DOHH2 (cell line): ENCODE data around the gene ADGRA3.

ENCODE experiments used
- EZH2phosphoT487 ChIP-seq: fragments of 200-600 bp; sonication (generic); IDR thresholded peaks from 2 replicates; pipeline ENCODE4 v1.6.1; 2017; ENCODE audit warnings: borderline replicate concordance, mild to moderate bottlenecking, antibody characterized with exemption, low read length, moderate library complexity, mixed read lengths
- TF ChIP-seq, protein P1 (sequence below): fragments of 200-600 bp; sonication (generic); IDR thresholded peaks from one replicate; pipeline ENCODE4 v1.5.1; 2014; ENCODE audit warnings: antibody characterized with exemption, mild to moderate bottlenecking, low read depth, low read length; ENCODE audit not compliant: poor library complexity, severe bottlenecking

DNA sequence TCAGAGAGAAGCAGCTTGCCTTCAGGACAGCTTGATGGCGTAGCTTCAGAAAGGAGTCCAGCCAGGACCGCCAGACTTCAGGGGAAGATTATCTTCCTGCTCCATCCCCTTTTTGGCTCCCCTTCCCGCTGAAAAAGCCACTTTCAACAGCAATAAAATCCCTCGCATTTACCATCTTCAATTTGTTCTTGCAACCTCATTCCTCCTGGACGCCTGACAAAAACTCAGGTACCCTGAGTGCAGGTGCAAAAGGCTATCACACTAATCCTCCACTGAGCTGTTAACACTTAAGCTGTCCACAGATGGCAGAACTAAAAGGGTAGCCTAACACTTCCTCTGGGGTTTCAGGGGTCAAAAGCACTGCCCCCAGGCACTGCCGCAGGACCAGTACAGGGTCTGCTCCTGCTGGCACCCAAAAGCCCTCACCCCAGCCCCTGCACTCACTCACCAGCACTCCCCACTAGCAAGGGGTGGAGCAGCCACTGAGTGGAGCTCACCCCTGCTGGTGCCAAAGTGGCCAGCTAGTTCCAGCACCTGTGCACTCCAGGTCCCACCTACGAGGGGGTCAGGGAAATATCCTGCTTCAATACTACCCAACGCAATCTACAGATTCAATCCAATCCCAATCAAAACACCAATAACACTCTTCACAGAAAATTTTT lies 145.8 kb downstream of the ADGRA3 start:
- TF ChIP-seq, protein P1, sequence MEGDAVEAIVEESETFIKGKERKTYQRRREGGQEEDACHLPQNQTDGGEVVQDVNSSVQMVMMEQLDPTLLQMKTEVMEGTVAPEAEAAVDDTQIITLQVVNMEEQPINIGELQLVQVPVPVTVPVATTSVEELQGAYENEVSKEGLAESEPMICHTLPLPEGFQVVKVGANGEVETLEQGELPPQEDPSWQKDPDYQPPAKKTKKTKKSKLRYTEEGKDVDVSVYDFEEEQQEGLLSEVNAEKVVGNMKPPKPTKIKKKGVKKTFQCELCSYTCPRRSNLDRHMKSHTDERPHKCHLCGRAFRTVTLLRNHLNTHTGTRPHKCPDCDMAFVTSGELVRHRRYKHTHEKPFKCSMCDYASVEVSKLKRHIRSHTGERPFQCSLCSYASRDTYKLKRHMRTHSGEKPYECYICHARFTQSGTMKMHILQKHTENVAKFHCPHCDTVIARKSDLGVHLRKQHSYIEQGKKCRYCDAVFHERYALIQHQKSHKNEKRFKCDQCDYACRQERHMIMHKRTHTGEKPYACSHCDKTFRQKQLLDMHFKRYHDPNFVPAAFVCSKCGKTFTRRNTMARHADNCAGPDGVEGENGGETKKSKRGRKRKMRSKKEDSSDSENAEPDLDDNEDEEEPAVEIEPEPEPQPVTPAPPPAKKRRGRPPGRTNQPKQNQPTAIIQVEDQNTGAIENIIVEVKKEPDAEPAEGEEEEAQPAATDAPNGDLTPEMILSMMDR, result no peak
- no peak for TF ChIP-seq EZH2phosphoT487
